ENCODE data around the gene MCTP2.
"Not testable (repeated sequence)": the region's sequence is repeated elsewhere in the genome, so short reads cannot be mapped to it uniquely, and the experiment has no call there.

The MCTP2 gene

GRCh38 chr15:94256511-94256910, 25.1 kb downstream of the MCTP2 start:
- no CpG with 5 or more reads among the region's 3 CpGs for WGBS, 2 donors (ENCODE audit: extremely low coverage in 2 of 2, insufficient read length in 2 of 2, insufficient replicate concordance in 1 of 2)

GRCh38 chr15:94257776-94258175, 26.4 kb downstream of the MCTP2 start:
- not testable (repeated sequence) for H4K91ac ChIP-seq (ENCODE audit: low read depth, low read length, poor library complexity); H3K18ac ChIP-seq (ENCODE audit: low read length)
- no CpG with 5 or more reads among the region's 7 CpGs for WGBS, 2 donors (ENCODE audit: extremely low coverage in 2 of 2, insufficient read length in 2 of 2, insufficient replicate concordance in 1 of 2)

More at GRCh38 chr15:94256511-94256910, 25.1 kb downstream of the MCTP2 start:
- Histone ChIP-seq H2BK5ac (ENCODE audit: low read length) (no peak overlapping the region), H3K23ac (ENCODE audit: low read depth, low read length, poor library complexity) (no peak overlapping the region), H2AK5ac (ENCODE audit: low read depth, low read length) (no peak overlapping the region), H3K79me1 (ENCODE audit: low read depth, low read length) (no peaks in the 10 kb centered on the region), H3K4me1 (ENCODE audit: control insufficient read depth in 2 of 2, insufficient read depth in 1 of 2, low read depth in 1 of 2, low read length in 2 of 2) (no peaks in the 10 kb centered on the region), H2BK120ac (ENCODE audit: low read depth, low read length) (no peak overlapping the region), H3K4ac (ENCODE audit: low read length) (no peak overlapping the region), H3K9ac (ENCODE audit: low read depth, low read length, poor library complexity) (no peak overlapping the region), H3K18ac (ENCODE audit: low read length) (no peak overlapping the region), H3K27ac (replicated peaks; ENCODE audit: low read length) (no peak overlapping the region), H3K4me3 (ENCODE audit: low read length in 2 of 2) (no peak overlapping the region), H3K14ac (ENCODE audit: low read length) (no peak overlapping the region), H3K9me3 (replicated peaks in 1 of 2; ENCODE audit: control insufficient read depth in 2 of 2, insufficient read depth in 1 of 2, low read depth in 1 of 2, low read length in 2 of 2) (no peaks in the 10 kb centered on the region), H2BK15ac (ENCODE audit: low read length) (no peak overlapping the region), H4K8ac (ENCODE audit: low read depth, low read length) (no peak overlapping the region), H3K4me2 (ENCODE audit: insufficient read depth, low read length, poor library complexity, severe bottlenecking) (no peak overlapping the region), H2AFZ (ENCODE audit: low read length) (no peak overlapping the region), H3K27me3 (ENCODE audit: control insufficient read depth in 3 of 3, insufficient read depth in 3 of 3, low read depth in 1 of 3, low read length in 3 of 3) (no peaks in the 10 kb centered on the region), H4K91ac (ENCODE audit: low read depth, low read length, poor library complexity) (no peak overlapping the region), H3K36me3 (replicated peaks in 1 of 2; ENCODE audit: control insufficient read depth in 2 of 2, insufficient read depth in 2 of 2, low read length in 2 of 2) (no peaks in the 10 kb centered on the region), H2BK12ac (ENCODE audit: low read length) (no peak overlapping the region)
- DNase-seq (ENCODE audit: low spot score) = no peak

GRCh38 chr15:94258246-94258645, 26.9 kb downstream of the MCTP2 start:
- no peak for DNase-seq (ENCODE audit: low spot score)
- H2BK5ac ChIP-seq (ENCODE audit: low read length) = no peak overlapping the region
- no peak overlapping the region for H2BK12ac ChIP-seq (ENCODE audit: low read length)
- H3K4ac ChIP-seq (ENCODE audit: low read length) = no peak overlapping the region
- H2BK15ac ChIP-seq (ENCODE audit: low read length) = no peak overlapping the region
- no peaks in the 10 kb centered on the region for H3K4me1 ChIP-seq (ENCODE audit: control insufficient read depth in 2 of 2, insufficient read depth in 1 of 2, low read depth in 1 of 2, low read length in 2 of 2)
- H2BK120ac ChIP-seq (ENCODE audit: low read depth, low read length) = no peak overlapping the region
- H3K27me3 ChIP-seq (ENCODE audit: control insufficient read depth in 3 of 3, insufficient read depth in 3 of 3, low read depth in 1 of 3, low read length in 3 of 3) = no peaks in the 10 kb centered on the region
- H3K18ac ChIP-seq (ENCODE audit: low read length) = no peak overlapping the region
- no peaks in the 10 kb centered on the region for H3K36me3 ChIP-seq (replicated peaks in 1 of 2; ENCODE audit: control insufficient read depth in 2 of 2, insufficient read depth in 2 of 2, low read length in 2 of 2)
- no peak overlapping the region for H2AFZ ChIP-seq (ENCODE audit: low read length)
- no peak overlapping the region for H2AK5ac ChIP-seq (ENCODE audit: low read depth, low read length)
- WGBS, 2 donors (ENCODE audit: extremely low coverage in 2 of 2, insufficient read length in 2 of 2, insufficient replicate concordance in 1 of 2) = no CpG with 5 or more reads among the region's 2 CpGs
- no peaks in the 10 kb centered on the region for H3K9me3 ChIP-seq (replicated peaks in 1 of 2; ENCODE audit: control insufficient read depth in 2 of 2, insufficient read depth in 1 of 2, low read depth in 1 of 2, low read length in 2 of 2)
- no peak overlapping the region for H3K14ac ChIP-seq (ENCODE audit: low read length)
- H3K79me1 ChIP-seq (ENCODE audit: low read depth, low read length) = no peaks in the 10 kb centered on the region
- H3K4me2 ChIP-seq (ENCODE audit: insufficient read depth, low read length, poor library complexity, severe bottlenecking) = no peak overlapping the region
- no peak overlapping the region for H4K91ac ChIP-seq (ENCODE audit: low read depth, low read length, poor library complexity)
- H3K27ac ChIP-seq (replicated peaks; ENCODE audit: low read length) = no peak overlapping the region
- H3K23ac ChIP-seq (ENCODE audit: low read depth, low read length, poor library complexity) = no peak overlapping the region
- H3K4me3 ChIP-seq (ENCODE audit: low read length in 2 of 2) = no peak overlapping the region
- no peak overlapping the region for H3K9ac ChIP-seq (ENCODE audit: low read depth, low read length, poor library complexity)
- H4K8ac ChIP-seq (ENCODE audit: low read depth, low read length) = no peak overlapping the region

More at GRCh38 chr15:94257776-94258175, 26.4 kb downstream of the MCTP2 start:
- H3K4ac ChIP-seq (ENCODE audit: low read length); H3K9ac ChIP-seq (ENCODE audit: low read depth, low read length, poor library complexity); H3K36me3 ChIP-seq (replicated peaks in 1 of 2; ENCODE audit: control insufficient read depth in 2 of 2, insufficient read depth in 2 of 2, low read length in 2 of 2); H3K14ac ChIP-seq (ENCODE audit: low read length); H3K79me1 ChIP-seq (ENCODE audit: low read depth, low read length); H2BK15ac ChIP-seq (ENCODE audit: low read length); H2BK5ac ChIP-seq (ENCODE audit: low read length); H3K23ac ChIP-seq (ENCODE audit: low read depth, low read length, poor library complexity); H2AFZ ChIP-seq (ENCODE audit: low read length); H2BK120ac ChIP-seq (ENCODE audit: low read depth, low read length); H3K9me3 ChIP-seq (replicated peaks in 1 of 2; ENCODE audit: control insufficient read depth in 2 of 2, insufficient read depth in 1 of 2, low read depth in 1 of 2, low read length in 2 of 2); H2AK5ac ChIP-seq (ENCODE audit: low read depth, low read length); H3K4me3 ChIP-seq (ENCODE audit: low read length in 2 of 2); H3K27ac ChIP-seq (replicated peaks; ENCODE audit: low read length); H2BK12ac ChIP-seq (ENCODE audit: low read length); DNase-seq (ENCODE audit: low spot score); H3K27me3 ChIP-seq (ENCODE audit: control insufficient read depth in 3 of 3, insufficient read depth in 3 of 3, low read depth in 1 of 3, low read length in 3 of 3); H4K8ac ChIP-seq (ENCODE audit: low read depth, low read length); H3K4me2 ChIP-seq (ENCODE audit: insufficient read depth, low read length, poor library complexity, severe bottlenecking); H3K4me1 ChIP-seq (ENCODE audit: control insufficient read depth in 2 of 2, insufficient read depth in 1 of 2, low read depth in 1 of 2, low read length in 2 of 2): not testable (repeated sequence)

GRCh38 chr15:94259121-94259751, 27.9 kb downstream of the MCTP2 start:
- Histone ChIP-seq H3K27ac (replicated peaks; ENCODE audit: low read length) (no peak overlapping the region), H3K18ac (ENCODE audit: low read length) (no peak overlapping the region), H3K27me3 (ENCODE audit: control insufficient read depth in 3 of 3, insufficient read depth in 3 of 3, low read depth in 1 of 3, low read length in 3 of 3) (no peaks in the 10 kb centered on the region), H4K91ac (ENCODE audit: low read depth, low read length, poor library complexity) (no peak overlapping the region), H2AFZ (ENCODE audit: low read length) (no peak overlapping the region), H3K4me1 (ENCODE audit: control insufficient read depth in 2 of 2, insufficient read depth in 1 of 2, low read depth in 1 of 2, low read length in 2 of 2) (no peaks in the 10 kb centered on the region), H3K4me2 (ENCODE audit: insufficient read depth, low read length, poor library complexity, severe bottlenecking) (no peak overlapping the region), H3K79me1 (ENCODE audit: low read depth, low read length) (no peaks in the 10 kb centered on the region), H3K36me3 (replicated peaks in 1 of 2; ENCODE audit: control insufficient read depth in 2 of 2, insufficient read depth in 2 of 2, low read length in 2 of 2) (no peaks in the 10 kb centered on the region), H3K4ac (ENCODE audit: low read length) (no peak overlapping the region), H2BK15ac (ENCODE audit: low read length) (no peak overlapping the region), H4K8ac (ENCODE audit: low read depth, low read length) (no peak overlapping the region), H2BK5ac (ENCODE audit: low read length) (no peak overlapping the region), H2AK5ac (ENCODE audit: low read depth, low read length) (no peak overlapping the region), H3K9me3 (replicated peaks in 1 of 2; ENCODE audit: control insufficient read depth in 2 of 2, insufficient read depth in 1 of 2, low read depth in 1 of 2, low read length in 2 of 2) (no peaks in the 10 kb centered on the region), H3K14ac (ENCODE audit: low read length) (no peak overlapping the region), H3K9ac (ENCODE audit: low read depth, low read length, poor library complexity) (no peak overlapping the region), H3K4me3 (ENCODE audit: low read length in 2 of 2) (no peak overlapping the region), H2BK12ac (ENCODE audit: low read length) (no peak overlapping the region), H2BK120ac (ENCODE audit: low read depth, low read length) (no peak overlapping the region), H3K23ac (ENCODE audit: low read depth, low read length, poor library complexity) (no peak overlapping the region)
- no CpG with 5 or more reads among the region's 1 CpG for WGBS, 2 donors (ENCODE audit: extremely low coverage in 2 of 2, insufficient read length in 2 of 2, insufficient replicate concordance in 1 of 2)
- no peak for DNase-seq (ENCODE audit: low spot score)
